H1 (cell line): ENCODE data around the gene SP4. TPM values are rescaled to one million over a fixed set of nuclear protein-coding genes. Genes with fewer than 3 reads are reported as not detected.

Experiments used
- ASH2L ChIP-seq: fragments of 200-600, 300-600 bp; sonication (generic); IDR thresholded peaks from one replicate; pipeline ENCODE4 v1.7.1; 2017; ENCODE audit warnings: low read length
- BACH1 ChIP-seq: IDR thresholded peaks from 2 replicates; pipeline ENCODE4 v1.6.1; 2012; ENCODE audit warnings: low read length, improper control_type of control experiment
- HDAC2 ChIP-seq, 2 experiments: fragments of 300-600 bp in 1 of 2; sonication (generic) in 1 of 2; IDR thresholded peaks; 2 replicates each; pipeline ENCODE4 v1.6.1; 2011 to 2012; ENCODE audit warnings: low read depth in 2 of 2, low read length in 2 of 2, mild to moderate bottlenecking in 2 of 2, moderate library complexity in 2 of 2, borderline replicate concordance in 1 of 2, inconsistent platforms in 1 of 2
- KDM4A ChIP-seq: IDR thresholded peaks from one replicate; pipeline ENCODE4 v1.7.1; 2012; ENCODE audit warnings: low read depth, mild to moderate bottlenecking, moderate library complexity, low read length, inconsistent platforms; ENCODE audit not compliant: severe bottlenecking
- NANOG ChIP-seq: IDR thresholded peaks from 2 replicates; pipeline ENCODE4 v1.6.1; 2011; ENCODE audit warnings: low read length, low read depth, mild to moderate bottlenecking, inconsistent platforms; ENCODE audit not compliant: insufficient read depth, poor library complexity, severe bottlenecking
- POLR2A ChIP-seq, 2 experiments: IDR thresholded peaks; 1 replicate in 1 of 2; 2 replicates in 1 of 2; pipeline ENCODE4 v1.6.1; 2011; ENCODE audit warnings: low read depth in 2 of 2, low read length in 2 of 2, mild to moderate bottlenecking in 2 of 2; ENCODE audit errors: control extremely low read depth in 1 of 2
- SIN3A ChIP-seq, 2 experiments: IDR thresholded peaks in 1 of 2; conservative IDR thresholded peaks in 1 of 2; 2 replicates each; pipeline ENCODE4 v1.6.1; 2011 to 2012; ENCODE audit warnings: low read length in 2 of 2, improper control_type of control experiment in 1 of 2, low read depth in 1 of 2, mild to moderate bottlenecking in 1 of 2
- SP1 ChIP-seq: IDR thresholded peaks from 2 replicates; pipeline ENCODE4 v1.6.1; 2011; ENCODE audit warnings: low read depth, low read length
- SUZ12 ChIP-seq: fragments of 200-600 bp; sonication (generic); IDR thresholded peaks from 2 replicates; pipeline ENCODE4 v1.6.1; 2012; ENCODE audit warnings: mild to moderate bottlenecking, inconsistent platforms, low read length, moderate library complexity, mixed read lengths
- TAF7 ChIP-seq: optimal IDR thresholded peaks from 2 replicates; pipeline ENCODE3; 2011; ENCODE audit warnings: low read depth, mild to moderate bottlenecking, inconsistent platforms, low read length, moderate library complexity, borderline replicate concordance
- TBP ChIP-seq: IDR thresholded peaks from 2 replicates; pipeline ENCODE4 v1.6.1; 2011; ENCODE audit warnings: low read depth, low read length, improper control_type of control experiment
- polyA plus RNA-seq, 7 experiments: library from polyadenylated mRNA; depleted of rRNA in 3 of 7; stranded (reverse) in 5 of 7; unstranded in 2 of 7; fragments of >200 nt in 5 of 7; fragments of 200-250 nt in 2 of 7; gene quantifications; 1 replicate in 5 of 7; 2 replicates in 1 of 7; 4 replicates in 1 of 7; pipeline versions ENCODE4 v1.2.1 to v1.2.3, GENCODE V29; 2011 to 2013; ENCODE audit warnings: missing spikeins in 2 of 7, mixed read lengths in 2 of 7
- total RNA-seq: library from RNA; stranded (reverse); fragmentation: NEBNext Ultra II Directional; extraction: Animal tissue kit (Norgen Biotek cat#: 25700); gene quantifications from 2 replicates; pipeline ENCODE4 v1.2.1, GENCODE V29; 2021

The SP4 gene
- total and polyA plus RNA-seq, 2 of the 8 experiments (the other 6 are each of a cell fraction or from before 2014, with no cell fraction given), result 10.0 to 24.0 TPM

- TF ChIP-seq SUZ12, result peak; percentile 42; the same call in 1 of the 2 replicates
- peak; percentile 94 for TF ChIP-seq ASH2L
- TF ChIP-seq BACH1, result no peak
- TF ChIP-seq TAF7, result no peak
- peak; percentile 71 for TF ChIP-seq KDM4A
- peak in 1 of 2 experiments; percentile 59; a peak in 2 of 3 replicates for TF ChIP-seq POLR2A (IDR thresholded peaks at IDR 0.05; ENCODE audit: control extremely low read depth in 1 of 2, low read depth in 2 of 2, low read length in 2 of 2)
- TF ChIP-seq NANOG, result no peak
- 0 out of 2 replicates have a peak, but pooled peaks have one; percentile 15 for TF ChIP-seq SP1
- TF ChIP-seq HDAC2 (IDR thresholded peaks at IDR 0.05; ENCODE audit: borderline replicate concordance in 1 of 2, low read depth in 2 of 2, low read length in 2 of 2), result peak in 1 of 2 experiments; percentile 38; a peak in 2 of 4 replicates
- peak; percentile 75 to 97; a peak in 3 of 4 replicates for TF ChIP-seq SIN3A (conservative IDR thresholded peaks at IDR 0.05 in 1 of 2, IDR thresholded peaks at IDR 0.05 in 1 of 2; ENCODE audit: low read depth in 1 of 2, low read length in 2 of 2)
- TF ChIP-seq TBP, result peak; percentile 41
- TF ChIP-seq, all 59 proteins: peak for 15
Observed at GRCh38 chr7:21542891-21543527, 115.1 kb downstream of the SP4 start, which contains the start of gene DNAH11 (continued).
